ENCODE measurements around the gene PLAC9.
"Not testable (repeated sequence)": the region's sequence is repeated elsewhere in the genome, so short reads cannot be mapped to it uniquely, and the experiment has no call there.

PLAC9 gene

GRCh38 chr10:80132299-80133139, at the start of gene PLAC9:
TSS of gene PLAC9 (plus strand) at chr10:80132730. CDS start at chr10:80132763, 33 bp downstream.
- DNase-seq: no peak

- DNase-seq: no peak
These were observed 42.4 kb upstream of the PLAC9 start for GRCh38 chr10:80090121-80090520.

- DNase-seq: no peak
These were observed 38.3 kb upstream of the PLAC9 start for GRCh38 chr10:80094231-80094630.

GRCh38 chr10:80098272-80098671, 34.3 kb upstream of the PLAC9 start:
- not testable (repeated sequence) for DNase-seq

GRCh38 chr10:80099295-80099694, 33.2 kb upstream of the PLAC9 start:
- DNase-seq: not testable (repeated sequence)

GRCh38 chr10:80100116-80100515, 32.4 kb upstream of the PLAC9 start:
- no peak for DNase-seq

GRCh38 chr10:80100861-80101695, 31.5 kb upstream of the PLAC9 start:
- no peak for DNase-seq

GRCh38 chr10:80104066-80104926, 28.2 kb upstream of the PLAC9 start:
- DNase-seq: no peak

- no peak for DNase-seq
These were observed 23.8 kb upstream of the PLAC9 start for GRCh38 chr10:80108576-80109239.

GRCh38 chr10:80110986-80111385, 21.5 kb upstream of the PLAC9 start:
- DNase-seq: no peak

GRCh38 chr10:80118669-80119068, 13.9 kb upstream of the PLAC9 start:
- no peak for DNase-seq

- no peak for DNase-seq
These were observed 10.3 kb upstream of the PLAC9 start for GRCh38 chr10:80122110-80122710.

- DNase-seq: no peak
These were observed 9.8 kb upstream of the PLAC9 start for GRCh38 chr10:80122746-80123145.

- no peak for DNase-seq
These were observed 5.7 kb upstream of the PLAC9 start for GRCh38 chr10:80126876-80127275.

- DNase-seq: no peak
These were observed 1.0 kb upstream of the PLAC9 start for GRCh38 chr10:80131499-80131901.

- DNase-seq: no peak
These were observed 676 bp downstream of the PLAC9 start for GRCh38 chr10:80133206-80133605.

GRCh38 chr10:80133687-80134086, 1.2 kb downstream of the PLAC9 start:
- DNase-seq: not testable (repeated sequence)

GRCh38 chr10:80136134-80136571, 3.6 kb downstream of the PLAC9 start:
- no peak for DNase-seq

- DNase-seq: no peak
These were observed 4.7 kb downstream of the PLAC9 start for GRCh38 chr10:80137031-80137862.

GRCh38 chr10:80137920-80138319, 5.4 kb downstream of the PLAC9 start:
- no peak for DNase-seq

- DNase-seq: no peak
These were observed 6.7 kb downstream of the PLAC9 start for GRCh38 chr10:80139265-80139664.
